ENCODE results near the gene CNTN5. TPM values are rescaled to one million over a fixed set of nuclear protein-coding genes. Genes with fewer than 3 reads are reported as not detected.

The CNTN5 gene
- total RNA-seq, 1 experiment from 2014 or later = not detected

DNA sequence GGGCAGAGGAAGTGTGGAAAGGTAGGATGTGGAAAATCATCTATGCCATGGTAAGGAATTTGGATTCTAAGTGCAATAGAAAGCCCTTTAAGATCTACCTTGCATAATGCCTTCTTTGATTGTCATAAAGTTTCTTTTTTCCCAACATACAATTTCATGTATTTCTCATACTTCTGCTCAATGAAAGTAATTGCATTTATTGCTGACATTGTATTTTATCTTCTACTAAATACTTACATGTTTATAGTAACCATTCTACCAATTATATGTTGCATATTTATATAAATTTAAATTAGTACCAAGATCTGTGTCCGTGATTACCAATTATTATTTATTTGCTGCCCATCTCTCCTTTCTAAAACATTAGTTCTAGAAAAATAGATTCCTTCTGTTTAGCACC is 114.8 kb downstream of the CNTN5 start:
- Histone ChIP-seq H3K9ac (ENCODE audit: extremely low read depth, insufficient read length, low read length) (no peak overlapping the region), H3K23ac (ENCODE audit: insufficient read length, low read depth, low read length) (no peak overlapping the region), H2BK15ac (ENCODE audit: low read depth, low read length) (no peak overlapping the region), H4K20me1 (ENCODE audit: control insufficient read depth, insufficient read depth, insufficient read length) (no peaks in the 10 kb centered on the region), H3K14ac (ENCODE audit: insufficient read depth, low read length) (no peak overlapping the region), H3K9me3 (ENCODE audit: control insufficient read depth, low read depth, low read length) (no peaks in the 10 kb centered on the region), H2BK120ac (ENCODE audit: low read depth, low read length, poor library complexity, severe bottlenecking) (no peak overlapping the region), H3K18ac (ENCODE audit: insufficient read length, low read depth, low read length) (no peak overlapping the region), H3T11ph (ENCODE audit: low read length) (no peak overlapping the region), H3K79me1 (ENCODE audit: insufficient read depth, low read depth, low read length, poor library complexity, severe bottlenecking) (no peaks in the 10 kb centered on the region), H2BK20ac (ENCODE audit: low read depth, low read length, poor library complexity, severe bottlenecking) (no peak overlapping the region), H4K5ac (ENCODE audit: insufficient read length, low read depth, low read length) (no peak overlapping the region), H3K79me2 (ENCODE audit: insufficient read depth, low read length) (no peaks in the 10 kb centered on the region), H3K27ac (ENCODE audit: insufficient read length, low read depth, low read length) (no peak overlapping the region), H2BK12ac (ENCODE audit: insufficient read length, low read depth, low read length) (no peak overlapping the region), H3K27me3 (ENCODE audit: insufficient read depth, low read length) (no peaks in the 10 kb centered on the region), H3K4me1 (ENCODE audit: insufficient read depth, low read length) (no peaks in the 10 kb centered on the region), H3K4ac (ENCODE audit: low read depth, low read length) (no peak overlapping the region), H2AFZ (ENCODE audit: low read length) (no peak overlapping the region), H4K8ac (replicated peaks; ENCODE audit: insufficient read length, low read depth, low read length) (no peak overlapping the region), H3K4me2 (ENCODE audit: insufficient read depth, insufficient read length, low read length) (no peak overlapping the region), H3K23me2 (ENCODE audit: insufficient read length, low read depth, low read length, poor library complexity, severe bottlenecking) (no peaks in the 10 kb centered on the region), H4K91ac (ENCODE audit: insufficient read length, low read depth, low read length) (no peak overlapping the region), H3K56ac (ENCODE audit: insufficient read length, low read depth, low read length) (no peak overlapping the region), H2BK5ac (ENCODE audit: insufficient read length, low read length) (no peak overlapping the region), H2AK5ac (ENCODE audit: insufficient read length, low read length) (no peak overlapping the region)
- Mint-ChIP-seq H3K4me1 (no peaks in the 10 kb centered on the region), H3K36me3 (ENCODE audit: insufficient read depth in 1 of 3, low read depth in 3 of 3) (peaks cover 0 to 3% (median 0%) of the 10 kb centered on the region in 3 experiments; a peak in 5 of 7 replicates), H3K4me3 (no peak overlapping the region), H3K27ac (no peak overlapping the region), H3K9me3 (peaks cover 0 to 13% of the 10 kb centered on the region in 2 experiments; a peak in 3 of 5 replicates), H3K27me3 (ENCODE audit: low read depth) (no peaks in the 10 kb centered on the region)
- no CpG with 5 or more reads among the region's 1 CpG for WGBS (ENCODE audit: extremely low coverage, insufficient read length, low lambda C conversion rate)
- no peak for DNase-seq
- TF ChIP-seq, protein P1, sequence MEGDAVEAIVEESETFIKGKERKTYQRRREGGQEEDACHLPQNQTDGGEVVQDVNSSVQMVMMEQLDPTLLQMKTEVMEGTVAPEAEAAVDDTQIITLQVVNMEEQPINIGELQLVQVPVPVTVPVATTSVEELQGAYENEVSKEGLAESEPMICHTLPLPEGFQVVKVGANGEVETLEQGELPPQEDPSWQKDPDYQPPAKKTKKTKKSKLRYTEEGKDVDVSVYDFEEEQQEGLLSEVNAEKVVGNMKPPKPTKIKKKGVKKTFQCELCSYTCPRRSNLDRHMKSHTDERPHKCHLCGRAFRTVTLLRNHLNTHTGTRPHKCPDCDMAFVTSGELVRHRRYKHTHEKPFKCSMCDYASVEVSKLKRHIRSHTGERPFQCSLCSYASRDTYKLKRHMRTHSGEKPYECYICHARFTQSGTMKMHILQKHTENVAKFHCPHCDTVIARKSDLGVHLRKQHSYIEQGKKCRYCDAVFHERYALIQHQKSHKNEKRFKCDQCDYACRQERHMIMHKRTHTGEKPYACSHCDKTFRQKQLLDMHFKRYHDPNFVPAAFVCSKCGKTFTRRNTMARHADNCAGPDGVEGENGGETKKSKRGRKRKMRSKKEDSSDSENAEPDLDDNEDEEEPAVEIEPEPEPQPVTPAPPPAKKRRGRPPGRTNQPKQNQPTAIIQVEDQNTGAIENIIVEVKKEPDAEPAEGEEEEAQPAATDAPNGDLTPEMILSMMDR (conservative IDR thresholded peaks at IDR 0.05) = no peak
